GM12878 (cell line): ENCODE results near the gene FAM234A. TPM values are rescaled to one million over a fixed set of nuclear protein-coding genes. Genes with fewer than 3 reads are reported as not detected.

Experiments used
- ATAC-seq: fragments of 200-7000 bp; cut with Tn5 transposase; 3 replicates; pipeline ENCODE4 v1.9.1; 2020; ENCODE audit warnings: mild to moderate bottlenecking, moderate library complexity
- BruUV-seq: library from RNA; stranded (reverse); fragments of 400-500 nt; replicated peaks from 2 replicates; lab custom pipeline; 2021; lab: Mats Ljungman, UMichigan
- CTCF ChIA-PET: fragments of 300-600 bp; sonication (Branson Sonifier 250); formaldehyde crosslinking; extraction: SDS; loops from one replicate; lab custom pipeline; 2021; ENCODE audit warnings: inconsistent platforms; lab: Yijun Ruan, JAX
- POLR2A ChIA-PET: fragments of 350-600 bp; formaldehyde crosslinking; extraction: SDS; loops from one replicate; lab custom pipeline; 2021; ENCODE audit warnings: inconsistent platforms; lab: Charles Lee
- RAD21 ChIA-PET: fragments of 300-600 bp; sonication (Branson Sonifier 250); formaldehyde crosslinking; loops from one replicate; lab custom pipeline; 2023; ENCODE audit warnings: antibody characterized with exemption; ENCODE audit not compliant: unreplicated experiment; lab: Charles Lee
- SMC1A ChIA-PET: fragments of 300-600 bp; sonication (Branson Sonifier 250); formaldehyde crosslinking; loops from one replicate; lab custom pipeline; 2023; ENCODE audit not compliant: unreplicated experiment, uncharacterized antibody; lab: Charles Lee
- DNase-seq: peaks from one replicate; pipeline ENCODE4 v3.0.0-alpha.2; 2011; ENCODE audit warnings: low read depth, low spot score
- FAIRE-seq: peaks from 3 replicates; lab custom pipeline; 2011; peaks lifted over from hg19 to GRCh38; lab: Jason Lieb, UNC
- H2AFZ ChIP-seq: 2 replicates; pipeline ENCODE4 v1.6.0; 2011; ENCODE audit warnings: low read depth, low read length, control low read depth; ENCODE audit not compliant: control insufficient read depth
- H3K27ac ChIP-seq: 2 replicates; pipeline ENCODE4 v1.5.1; 2011; ENCODE audit warnings: control low read depth; ENCODE audit not compliant: control insufficient read depth, insufficient read depth
- H3K27me3 ChIP-seq, 2 experiments: replicated peaks in 1 of 2; 2 replicates each; pipeline versions ENCODE4 v1.6.0 to v1.6.1; 2011; ENCODE audit warnings: low read length in 1 of 2; ENCODE audit not compliant: control insufficient read depth in 2 of 2, insufficient read depth in 2 of 2
- H3K36me3 ChIP-seq, 2 experiments: 2 replicates each; pipeline ENCODE4 v1.5.1; 2011; ENCODE audit warnings: low read length in 1 of 2; ENCODE audit not compliant: control insufficient read depth in 2 of 2, insufficient read depth in 2 of 2
- H3K4me1 ChIP-seq: 2 replicates; pipeline ENCODE4 v1.6.1; 2011; ENCODE audit warnings: mild to moderate bottlenecking, low read length, moderate library complexity, mixed read lengths; ENCODE audit not compliant: control insufficient read depth, insufficient read depth
- H3K4me2 ChIP-seq: 2 replicates; pipeline ENCODE4 v1.6.0; 2011; ENCODE audit warnings: control low read depth; ENCODE audit not compliant: control insufficient read depth, insufficient read depth
- H3K4me3 ChIP-seq: fragments of 200-600 bp; sonication (generic); 2 replicates; pipeline ENCODE4 v1.5.1; 2016
- H3K79me2 ChIP-seq: 2 replicates; pipeline ENCODE4 v1.6.0; 2011; ENCODE audit warnings: low read length; ENCODE audit not compliant: control insufficient read depth, insufficient read depth
- H3K9ac ChIP-seq: 2 replicates; pipeline ENCODE4 v1.8.0; 2011; ENCODE audit warnings: low read length, control low read depth, mixed read lengths; ENCODE audit not compliant: control insufficient read depth, insufficient read depth
- H3K9me3 ChIP-seq: replicated peaks from 3 replicates; pipeline ENCODE4 v1.5.1; 2011; ENCODE audit warnings: mild to moderate bottlenecking, low read length; ENCODE audit not compliant: control insufficient read depth, insufficient read depth
- H4K20me1 ChIP-seq: 2 replicates; pipeline ENCODE4 v1.6.0; 2011; ENCODE audit not compliant: control insufficient read depth, insufficient read depth
- CHD4 ChIP-seq: fragments of 200-600 bp; sonication (generic); IDR thresholded peaks from 2 replicates; pipeline ENCODE4 v1.6.1; 2016; ENCODE audit warnings: mild to moderate bottlenecking
- EED ChIP-seq: sonication (generic); IDR thresholded peaks from 2 replicates; pipeline ENCODE4 v1.6.1; 2016; ENCODE audit warnings: antibody characterized with exemption, low read depth
- EGR1 ChIP-seq, 2 experiments: IDR thresholded peaks; 1 replicate in 1 of 2; 2 replicates in 1 of 2; pipeline ENCODE4 v1.6.1; 2011 to 2012; ENCODE audit warnings: low read depth in 2 of 2, low read length in 2 of 2, borderline replicate concordance in 1 of 2, mild to moderate bottlenecking in 1 of 2, moderate library complexity in 1 of 2
- ETV6 ChIP-seq, 2 experiments: fragments of 450-650 bp in 1 of 2; IDR thresholded peaks in 1 of 2; conservative IDR thresholded peaks in 1 of 2; 2 replicates each; pipeline ENCODE4 v1.6.1; 2014; ENCODE audit warnings: antibody characterized with exemption in 1 of 2, borderline replicate concordance in 1 of 2, low read depth in 1 of 2, mild to moderate bottlenecking in 1 of 2, moderate library complexity in 1 of 2
- IKZF2 ChIP-seq, 2 experiments: fragments of 450-650 bp; IDR thresholded peaks; 2 replicates each; pipeline ENCODE4 v1.6.1; 2017; ENCODE audit warnings: mild to moderate bottlenecking in 2 of 2, moderate library complexity in 2 of 2
- JUNB ChIP-seq: IDR thresholded peaks from 2 replicates; pipeline ENCODE4 v1.6.1; 2016; ENCODE audit warnings: antibody characterized with exemption, mild to moderate bottlenecking
- NBN ChIP-seq: fragments of 450-650 bp; IDR thresholded peaks from 2 replicates; pipeline ENCODE4 v1.6.1; 2016
- NFYA ChIP-seq: IDR thresholded peaks from 2 replicates; pipeline ENCODE4 v1.6.1; 2011; ENCODE audit warnings: low read depth, mild to moderate bottlenecking, low read length, improper control_type of control experiment, borderline replicate concordance
- NFYB ChIP-seq: IDR thresholded peaks from 2 replicates; pipeline ENCODE4 v1.6.1; 2011; ENCODE audit warnings: low read depth, mild to moderate bottlenecking, low read length, improper control_type of control experiment, moderate library complexity; ENCODE audit not compliant: insufficient read depth
- PRDM15 ChIP-seq: fragments of 450-650 bp; formaldehyde crosslinking; IDR thresholded peaks from 2 replicates; pipeline ENCODE4 v1.4.0; 2020; ENCODE audit warnings: mild to moderate bottlenecking, moderate library complexity
- STAT1 ChIP-seq: fragments of 450-650 bp; conservative IDR thresholded peaks from 2 replicates; pipeline ENCODE4 v1.6.1; 2014; ENCODE audit warnings: antibody characterized with exemption, mild to moderate bottlenecking
- TCF12 ChIP-seq: IDR thresholded peaks from 2 replicates; pipeline ENCODE4 v1.6.1; 2011; ENCODE audit warnings: low read depth, mild to moderate bottlenecking, low read length
- YBX1 ChIP-seq: fragments of 450-650 bp; IDR thresholded peaks from 2 replicates; pipeline ENCODE4 v1.6.1; 2016; ENCODE audit warnings: antibody characterized with exemption
- YY1 ChIP-seq: IDR thresholded peaks from 2 replicates; pipeline ENCODE4 v1.6.1; 2011; ENCODE audit warnings: low read depth, mild to moderate bottlenecking, low read length
- ZNF207 ChIP-seq: fragments of 450-650 bp; IDR thresholded peaks from 2 replicates; pipeline ENCODE4 v1.6.1; 2014; ENCODE audit warnings: antibody characterized with exemption, mild to moderate bottlenecking, borderline replicate concordance
- ZNF217 ChIP-seq: fragments of 450-650 bp; IDR thresholded peaks from 2 replicates; pipeline ENCODE4 v1.6.1; 2017; ENCODE audit warnings: antibody characterized with exemption, mild to moderate bottlenecking
- ZNF24 ChIP-seq: fragments of 450-650 bp; IDR thresholded peaks from 2 replicates; pipeline ENCODE4 v1.6.1; 2017; ENCODE audit warnings: antibody characterized with exemption, mild to moderate bottlenecking
- WGBS: methylation state at CpG from one replicate; pipeline ENCODE4 v1.1.6; 2016; ENCODE audit warnings: low lambda C conversion rate; ENCODE audit not compliant: insufficient replicate concordance, insufficient coverage; ENCODE audit errors: missing lambda C conversion rate; 5-methylcytosine and 5-hydroxymethylcytosine counted together
- in situ Hi-C: fragments of 300-500 bp; cut with MboI; formaldehyde crosslinking; loops from 9 replicates; pipeline ENCODE4 v1.14.3; 2018; ENCODE audit warnings: mixed read lengths
- intact Hi-C: fragments of 100-400 bp; cut with micrococcal nuclease; formaldehyde crosslinking; loops from one replicate; pipeline ENCODE4 v1.14.2; 2022; ENCODE audit not compliant: unreplicated experiment
- polyA plus RNA-seq, 11 experiments: library from polyadenylated mRNA; depleted of rRNA in 4 of 11; unstranded in 6 of 11; stranded (reverse) in 5 of 11; fragments of >200 nt; fragmentation: Nextera tagmentation in 4 of 11; fragmentation: Illumina TruSeq in 1 of 11; extraction: Ambion mirVana in 4 of 11; extraction: Trizol in 1 of 11; gene quantifications; 1 replicate in 1 of 11; 2 replicates in 10 of 11; pipeline versions ENCODE4 v1.2.1 to v1.2.3, GENCODE V29; 2011 to 2016; ENCODE audit warnings: inconsistent platforms in 2 of 11, missing spikeins in 2 of 11, low read depth in 1 of 11
- total RNA-seq, 4 experiments: library from RNA; depleted of rRNA in 3 of 4; stranded (reverse); fragments of >200 nt in 3 of 4; fragmentation: Illumina TruSeq in 1 of 4; extraction: Trizol in 1 of 4; gene quantifications; 2 replicates each; pipeline versions ENCODE4 v1.2.1 to v1.2.3, GENCODE V29; 2013 to 2021
- TF ChIP-seq, protein P1 (sequence below): fragments of 450-650 bp; IDR thresholded peaks from 2 replicates; pipeline ENCODE4 v1.6.1; 2017; ENCODE audit warnings: mild to moderate bottlenecking, moderate library complexity

The FAM234A gene
- total and polyA plus RNA-seq, 10 of the 15 experiments (the other 5 are each of a cell fraction or from before 2014, with no cell fraction given): 1.6 to 37.6 (median 17.3) TPM

- DNase-seq (no peak), ATAC-seq (no peak), FAIRE-seq (no peak)
- ChIA-PET POLR2A (no interaction called here), RAD21 (no interaction called here), SMC1A (no interaction called here), CTCF (no interaction called here)
- no peak overlapping the region for H2AFZ ChIP-seq
- no peak overlapping the region for H3K9ac ChIP-seq
- no peak overlapping the region for H3K4me3 ChIP-seq
- peaks cover 0 to 13% of the 10 kb centered on the region in 2 experiments; a peak in 2 of 4 replicates for H3K36me3 ChIP-seq
- WGBS: 86% methylated on average over 33 of the region's 33 CpGs
- intact Hi-C loops (no loop called here), in situ Hi-C loops (no loop called here)
- H3K9me3 ChIP-seq: no peaks in the 10 kb centered on the region
- no TSS peak for BruUV-seq
- H3K27ac ChIP-seq: no peak overlapping the region
- no peaks in the 10 kb centered on the region for H4K20me1 ChIP-seq
- no peak overlapping the region for H3K4me2 ChIP-seq
- no peaks in the 10 kb centered on the region for H3K27me3 ChIP-seq
- no peaks in the 10 kb centered on the region for H3K79me2 ChIP-seq
- no peaks in the 10 kb centered on the region for H3K4me1 ChIP-seq
- TF ChIP-seq, protein P1, sequence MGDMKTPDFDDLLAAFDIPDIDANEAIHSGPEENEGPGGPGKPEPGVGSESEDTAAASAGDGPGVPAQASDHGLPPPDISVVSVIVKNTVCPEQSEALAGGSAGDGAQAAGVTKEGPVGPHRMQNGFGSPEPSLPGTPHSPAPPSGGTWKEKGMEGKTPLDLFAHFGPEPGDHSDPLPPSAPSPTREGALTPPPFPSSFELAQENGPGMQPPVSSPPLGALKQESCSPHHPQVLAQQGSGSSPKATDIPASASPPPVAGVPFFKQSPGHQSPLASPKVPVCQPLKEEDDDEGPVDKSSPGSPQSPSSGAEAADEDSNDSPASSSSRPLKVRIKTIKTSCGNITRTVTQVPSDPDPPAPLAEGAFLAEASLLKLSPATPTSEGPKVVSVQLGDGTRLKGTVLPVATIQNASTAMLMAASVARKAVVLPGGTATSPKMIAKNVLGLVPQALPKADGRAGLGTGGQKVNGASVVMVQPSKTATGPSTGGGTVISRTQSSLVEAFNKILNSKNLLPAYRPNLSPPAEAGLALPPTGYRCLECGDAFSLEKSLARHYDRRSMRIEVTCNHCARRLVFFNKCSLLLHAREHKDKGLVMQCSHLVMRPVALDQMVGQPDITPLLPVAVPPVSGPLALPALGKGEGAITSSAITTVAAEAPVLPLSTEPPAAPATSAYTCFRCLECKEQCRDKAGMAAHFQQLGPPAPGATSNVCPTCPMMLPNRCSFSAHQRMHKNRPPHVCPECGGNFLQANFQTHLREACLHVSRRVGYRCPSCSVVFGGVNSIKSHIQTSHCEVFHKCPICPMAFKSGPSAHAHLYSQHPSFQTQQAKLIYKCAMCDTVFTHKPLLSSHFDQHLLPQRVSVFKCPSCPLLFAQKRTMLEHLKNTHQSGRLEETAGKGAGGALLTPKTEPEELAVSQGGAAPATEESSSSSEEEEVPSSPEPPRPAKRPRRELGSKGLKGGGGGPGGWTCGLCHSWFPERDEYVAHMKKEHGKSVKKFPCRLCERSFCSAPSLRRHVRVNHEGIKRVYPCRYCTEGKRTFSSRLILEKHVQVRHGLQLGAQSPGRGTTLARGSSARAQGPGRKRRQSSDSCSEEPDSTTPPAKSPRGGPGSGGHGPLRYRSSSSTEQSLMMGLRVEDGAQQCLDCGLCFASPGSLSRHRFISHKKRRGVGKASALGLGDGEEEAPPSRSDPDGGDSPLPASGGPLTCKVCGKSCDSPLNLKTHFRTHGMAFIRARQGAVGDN: no peak
- no peak for TF ChIP-seq EED
- no peak for TF ChIP-seq NBN
- TF ChIP-seq YY1: no peak
- TF ChIP-seq TCF12: no peak
- TF ChIP-seq IKZF2 (IDR thresholded peaks at IDR 0.05): no peak
- TF ChIP-seq ZNF217: no peak
- no peak for TF ChIP-seq ZNF24
- no peak for TF ChIP-seq NFYA
- no peak for TF ChIP-seq CHD4
- no peak for TF ChIP-seq STAT1
- no peak for TF ChIP-seq ZNF207
- TF ChIP-seq ETV6 (conservative IDR thresholded peaks at IDR 0.05 in 1 of 2, IDR thresholded peaks at IDR 0.05 in 1 of 2; ENCODE audit: borderline replicate concordance in 1 of 2, low read depth in 1 of 2): no peak
- no peak for TF ChIP-seq YBX1
- no peak for TF ChIP-seq NFYB
- no peak for TF ChIP-seq EGR1 (IDR thresholded peaks at IDR 0.05; ENCODE audit: borderline replicate concordance in 1 of 2, low read depth in 2 of 2, low read length in 2 of 2)
- no peak for TF ChIP-seq PRDM15 (CRISPR knock-in tag)
- no peak for TF ChIP-seq JUNB
Observed at GRCh38 chr16:287981-288920, 53.6 kb downstream of the FAM234A start.
